ENCODE data around the gene KLF11. TPM values are rescaled to one million over a fixed set of nuclear protein-coding genes. Genes with fewer than 3 reads are reported as not detected.
"Not testable (repeated sequence)": the region's sequence is repeated elsewhere in the genome, so short reads cannot be mapped to it uniquely, and the experiment has no call there.

Gene KLF11
- total RNA-seq, 1 donor from 2014 or later, result 24.4 TPM

DNA sequence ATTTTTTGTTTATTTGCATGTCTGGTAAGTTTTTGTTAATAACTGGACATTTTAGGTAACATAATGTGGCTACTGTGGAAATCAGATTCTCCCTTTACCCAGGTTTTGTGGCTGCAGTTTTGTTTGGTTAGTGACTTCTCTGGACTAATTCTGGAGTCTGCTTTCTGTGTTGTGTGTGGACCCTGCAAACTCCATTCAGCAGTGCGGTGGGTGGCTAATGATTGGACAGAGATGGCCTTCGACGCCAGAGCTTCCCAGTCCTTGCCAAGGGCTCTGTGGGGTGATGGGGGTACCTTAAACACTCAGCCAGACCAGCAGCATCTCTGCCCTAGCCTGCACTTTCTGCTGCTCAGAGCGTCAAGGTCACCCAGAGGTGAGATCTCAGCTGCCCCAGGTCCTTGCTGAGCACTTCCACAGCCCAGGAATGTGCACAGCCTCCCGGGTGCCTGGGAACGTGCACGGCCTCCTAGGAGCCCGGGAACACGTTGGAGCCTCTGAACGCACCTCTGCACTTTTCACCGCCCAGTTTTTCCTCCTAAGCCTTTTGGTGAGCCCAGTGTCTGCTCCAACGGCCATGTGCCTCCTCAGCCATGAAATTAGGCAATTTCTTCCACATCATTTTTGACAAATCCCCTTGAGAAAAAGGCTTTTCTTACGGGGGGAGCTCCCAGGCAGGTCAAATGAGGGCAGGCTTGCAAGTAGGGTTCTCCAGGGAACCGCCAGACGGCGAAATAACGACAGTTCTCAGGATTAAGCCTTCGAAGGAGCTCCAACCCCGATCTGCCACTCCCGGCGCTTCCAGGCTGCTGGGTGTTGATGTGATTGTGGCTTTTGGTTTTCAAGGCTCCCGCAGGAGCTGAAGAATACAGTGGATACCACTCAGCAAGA, 35.2 kb upstream of the KLF11 start:
- ATAC-seq (ENCODE audit: poor library complexity) (peak; percentile 0), DNase-seq (no peak)
- intact Hi-C loops (cut with DNase I), result loop anchor here (5.0 kb wide), 1 partner anchor 34 kb away; the partner anchor contains the start of gene KLF11

DNA sequence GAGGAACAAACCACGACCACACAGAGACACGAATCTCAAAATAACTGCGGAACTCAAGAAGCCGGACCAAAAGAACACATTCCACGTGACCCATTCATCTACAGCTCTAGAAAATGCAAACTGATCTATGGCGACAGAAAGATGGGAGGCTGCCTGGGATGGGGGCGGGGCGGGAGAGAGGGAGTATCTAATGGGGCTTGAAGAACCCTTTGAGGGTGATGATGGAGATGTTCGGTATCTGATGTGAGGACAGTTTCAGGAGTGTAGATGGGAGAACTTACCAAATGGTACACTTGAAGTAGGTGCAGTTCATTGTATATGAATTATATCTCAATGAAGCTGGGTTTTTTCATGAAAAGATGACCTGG, 34.6 kb upstream of the KLF11 start:
- ATAC-seq (ENCODE audit: poor library complexity) (no peak), DNase-seq (no peak)
- intact Hi-C loops (cut with DNase I), result loop anchor here (5.0 kb wide), 1 partner anchor 34 kb away; the partner anchor contains the start of gene KLF11

DNA sequence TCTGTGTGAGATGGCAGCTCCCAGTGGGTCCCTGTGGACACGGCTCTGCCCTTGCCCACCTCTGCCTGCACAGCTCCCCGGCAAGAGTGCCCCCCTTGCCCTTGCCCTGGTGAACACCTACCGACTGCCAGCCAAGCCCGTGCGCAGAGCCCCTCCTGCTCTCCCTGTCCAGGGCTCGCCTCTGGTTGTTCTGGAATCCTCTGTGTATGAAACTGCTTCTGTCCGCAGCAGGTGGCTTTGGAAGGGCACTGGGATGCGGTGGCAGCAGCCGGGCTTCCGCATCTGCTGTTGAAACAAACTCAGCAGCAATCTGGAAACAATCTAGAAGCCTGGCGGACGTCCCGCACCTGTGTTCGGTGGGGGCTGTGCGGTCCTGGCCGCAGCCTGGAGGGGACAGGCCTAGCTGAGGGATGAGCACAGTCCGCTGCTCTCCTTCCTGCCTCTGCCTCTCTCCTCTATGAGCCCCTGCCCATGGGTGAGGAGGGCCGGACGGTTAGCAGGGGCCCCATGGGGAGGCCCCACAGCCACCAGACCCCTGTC, 34.0 kb upstream of the KLF11 start:
- DNase-seq (no peak), ATAC-seq (ENCODE audit: poor library complexity) (no peak)
- intact Hi-C loops (cut with DNase I), result loop anchor here (5.0 kb wide), 1 partner anchor 33 kb away; the partner anchor contains the start of gene KLF11

DNA sequence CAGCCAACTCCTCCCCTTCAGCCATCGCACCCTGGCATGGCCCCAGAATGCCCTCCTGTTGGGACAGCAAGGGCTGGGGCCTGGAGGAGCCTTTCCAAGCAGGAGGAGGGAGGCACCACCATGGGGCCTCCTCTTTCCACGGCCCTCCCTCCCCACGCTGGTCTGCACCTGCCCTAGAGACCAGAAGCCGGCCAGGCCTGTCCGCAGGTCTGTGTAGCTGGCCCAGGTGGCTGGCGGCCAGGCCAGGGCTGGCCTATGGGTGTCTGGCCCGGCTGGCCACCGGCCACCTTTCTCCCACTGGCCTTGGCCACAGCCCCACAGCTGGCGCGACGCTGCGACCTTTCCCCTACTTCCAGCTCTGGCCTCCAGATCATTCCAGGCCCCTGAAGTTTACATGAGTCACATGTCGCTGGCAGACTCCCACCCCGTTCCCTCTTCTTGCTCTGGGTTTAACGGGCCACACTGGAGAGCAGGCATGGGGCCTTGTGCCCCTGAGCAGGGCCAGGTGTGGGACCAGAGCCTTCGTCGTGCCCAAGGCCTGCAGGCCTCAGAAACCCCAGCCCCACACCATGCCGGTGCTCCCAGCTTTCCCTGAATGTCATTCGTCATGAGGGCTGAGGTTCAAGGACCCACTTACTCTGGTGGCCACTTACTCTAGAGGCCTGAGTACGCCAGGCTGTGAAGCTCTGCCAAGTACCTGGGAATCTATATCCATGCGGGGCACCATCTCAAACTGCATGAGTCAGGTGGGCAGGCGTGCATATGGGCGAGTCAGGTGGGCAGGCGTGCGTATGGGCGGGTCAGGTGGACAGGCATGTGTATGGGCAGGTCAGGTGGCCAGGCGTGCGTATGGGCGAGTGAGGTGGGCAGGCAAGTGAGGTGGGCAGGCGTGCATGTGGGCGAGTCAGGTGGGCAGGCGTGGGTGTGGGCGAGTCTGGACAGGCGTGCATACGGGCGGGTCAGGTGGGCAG, 33.3 kb upstream of the KLF11 start:
- peak; percentile 82 for ATAC-seq (ENCODE audit: poor library complexity)
- intact Hi-C loops (cut with DNase I), result loop anchor here (5.0 kb wide), 1 partner anchor 32 kb away; the partner anchor contains the start of gene KLF11
- peak; percentile 94 for DNase-seq

DNA sequence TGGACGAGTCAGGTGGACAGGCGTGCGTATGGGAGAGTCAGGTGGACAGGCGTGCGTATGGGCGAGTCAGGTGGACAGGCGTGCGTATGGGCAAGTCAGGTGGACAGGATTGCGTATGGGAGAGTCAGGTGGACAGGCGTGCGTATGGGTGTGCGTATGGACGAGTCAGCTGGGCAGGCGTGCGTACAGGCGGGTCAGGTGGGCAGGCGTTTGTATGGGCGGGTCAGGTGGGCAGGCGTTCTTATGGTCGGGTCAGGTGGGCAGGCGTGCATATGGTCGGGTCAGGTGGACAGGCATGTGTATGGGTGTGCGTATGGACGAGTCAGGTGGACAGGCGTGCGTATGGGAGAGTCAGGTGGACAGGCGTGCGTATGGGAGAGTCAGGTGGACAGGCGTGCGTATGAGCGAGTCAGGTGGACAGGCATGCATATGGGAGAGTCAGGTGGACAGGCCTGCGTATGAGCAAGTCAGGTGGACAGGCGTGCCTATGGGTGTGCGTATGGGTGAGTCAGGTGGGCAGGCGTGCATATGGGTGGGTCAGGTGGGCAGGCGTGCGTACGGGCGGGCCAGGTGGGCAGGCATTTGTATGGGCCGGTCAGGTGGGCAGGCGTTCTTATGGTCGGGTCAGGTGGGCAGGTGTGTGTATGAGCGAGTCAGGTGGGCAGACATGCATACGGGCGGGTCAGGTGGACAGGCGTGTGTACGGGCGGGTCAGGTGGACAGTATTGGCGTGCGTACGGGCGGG, 32.3 kb upstream of the KLF11 start:
- DNase-seq; intact Hi-C loops (cut with DNase I); ATAC-seq (ENCODE audit: poor library complexity): not testable (repeated sequence)

DNA sequence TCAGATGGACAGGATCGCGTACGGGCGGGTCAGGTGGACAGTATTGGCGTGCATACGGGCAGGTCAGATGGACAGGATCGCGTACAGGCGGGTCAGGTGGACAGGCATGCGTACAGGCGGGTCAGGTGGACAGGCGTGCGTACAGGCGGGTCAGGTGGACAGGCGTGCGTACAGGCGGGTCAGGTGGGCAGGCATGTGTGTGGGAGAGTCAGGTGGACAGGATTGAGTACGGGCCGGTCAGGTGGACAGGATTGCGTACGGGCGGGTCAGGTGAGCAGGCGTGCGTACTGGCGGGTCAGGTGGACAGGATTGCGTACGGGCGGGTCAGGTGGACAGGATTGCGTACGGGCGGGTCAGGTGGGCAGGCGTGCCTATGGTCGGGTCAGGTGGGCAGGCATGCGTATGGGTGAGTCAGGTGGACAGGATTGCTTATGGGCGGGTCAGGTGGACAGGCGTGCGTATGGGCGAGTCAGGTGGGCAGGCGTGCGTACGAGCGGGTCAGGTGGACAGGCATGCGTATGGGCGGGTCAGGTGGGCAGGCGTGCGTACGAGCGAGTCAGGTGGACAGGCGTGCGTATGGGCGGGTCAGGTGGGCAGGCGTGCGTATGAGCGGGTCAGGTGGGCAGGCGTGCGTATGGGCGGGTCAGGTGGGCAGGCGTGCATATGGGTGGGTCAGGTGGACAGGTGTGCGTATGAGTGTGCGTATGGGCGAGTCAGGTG, 31.6 kb upstream of the KLF11 start:
- intact Hi-C loops (cut with DNase I); DNase-seq: not testable (repeated sequence)

DNA sequence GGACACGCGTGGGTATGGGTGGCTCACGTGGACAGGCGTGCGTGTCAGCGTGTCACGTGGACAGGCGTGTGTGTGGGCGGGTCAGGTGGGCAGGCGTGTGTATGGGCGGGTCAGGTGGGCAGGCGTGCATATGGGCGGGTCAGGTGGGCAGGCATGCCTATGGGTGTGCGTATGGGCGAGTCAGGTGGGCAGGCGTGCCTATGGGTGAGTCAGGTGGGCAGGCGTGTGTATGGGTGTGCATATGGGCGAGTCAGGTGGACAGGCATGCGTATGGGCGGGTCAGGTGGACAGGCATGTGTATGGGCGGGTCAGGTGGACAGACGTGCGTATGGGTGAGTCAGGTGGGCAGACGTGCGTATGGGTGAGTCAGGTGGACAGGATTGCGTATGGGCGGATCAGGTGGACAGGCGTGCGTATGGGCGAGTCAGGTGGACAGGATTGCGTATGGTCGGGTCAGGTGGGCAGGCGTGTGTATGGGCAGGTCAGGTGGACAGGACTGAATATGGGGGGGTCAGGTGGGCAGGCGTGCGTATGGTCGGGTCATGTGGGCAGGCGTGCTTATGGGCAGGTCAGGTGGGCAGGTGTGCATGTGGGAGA, 30.9 kb upstream of the KLF11 start:
- intact Hi-C loops (cut with DNase I); DNase-seq; ATAC-seq (ENCODE audit: poor library complexity): not testable (repeated sequence)

More for the DNA sequence above, 31.6 kb upstream of the KLF11 start:
- ATAC-seq (ENCODE audit: poor library complexity), result not testable (repeated sequence)

DNA sequence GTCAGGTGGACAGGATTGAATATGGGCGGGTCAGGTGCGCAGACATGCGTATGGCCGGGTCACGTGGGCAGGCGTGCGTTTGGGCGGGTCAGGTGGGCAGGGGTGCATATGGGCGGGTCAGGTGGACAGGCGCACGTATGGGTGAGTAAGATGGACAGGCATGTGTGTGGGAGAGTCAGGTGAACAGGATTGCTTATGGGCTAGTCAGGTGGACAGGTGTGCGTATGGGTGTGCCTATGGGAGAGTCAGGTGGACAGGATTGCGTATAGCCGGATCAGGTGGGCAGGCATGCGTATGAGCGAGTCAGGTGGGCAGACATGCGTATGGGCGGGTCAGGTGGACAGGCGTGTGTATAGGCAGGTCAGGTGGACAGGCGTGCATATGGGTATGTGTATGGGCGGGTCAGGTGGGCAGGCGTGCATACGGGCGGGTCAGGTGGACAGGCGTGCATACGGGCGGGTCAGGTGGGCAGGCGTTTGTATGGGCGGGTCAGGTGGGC, 30.3 kb upstream of the KLF11 start:
- DNase-seq (no peak), ATAC-seq (ENCODE audit: poor library complexity) (no peak)
- intact Hi-C loops (cut with DNase I), result no loop called here

DNA sequence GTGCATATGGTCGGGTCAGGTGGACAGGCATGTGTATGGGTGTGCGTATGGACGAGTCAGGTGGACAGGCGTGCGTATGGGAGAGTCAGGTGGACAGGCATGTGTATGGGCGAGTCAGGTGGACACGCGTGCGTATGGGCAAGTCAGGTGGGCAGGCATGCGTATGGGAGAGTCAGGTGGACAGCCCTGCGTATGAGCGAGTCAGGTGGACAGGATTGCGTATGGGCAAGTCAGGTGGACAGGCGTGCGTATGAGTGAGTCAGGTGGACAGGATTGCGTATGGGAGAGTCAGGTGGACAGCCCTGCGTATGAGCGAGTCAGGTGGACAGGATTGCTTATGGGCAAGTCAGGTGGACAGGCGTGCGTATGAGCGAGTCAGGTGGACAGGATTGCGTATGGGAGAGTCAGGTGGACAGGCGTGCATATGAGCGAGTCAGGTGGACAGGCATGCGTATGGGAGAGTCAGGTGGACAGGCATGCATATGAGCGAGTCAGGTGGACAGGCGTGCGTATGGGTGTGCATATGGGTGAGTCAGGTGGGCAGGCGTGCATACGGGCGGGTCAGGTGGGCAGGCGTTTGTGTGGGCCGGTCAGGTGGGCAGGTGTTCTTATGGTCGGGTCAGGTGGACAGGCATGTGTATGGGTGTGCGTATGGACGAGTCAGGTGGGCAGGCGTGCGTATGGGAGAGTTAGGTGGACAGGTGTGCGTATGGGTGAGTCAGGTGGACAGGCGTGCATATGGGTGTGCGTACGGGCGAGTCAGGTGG, 29.5 kb upstream of the KLF11 start:
- DNase-seq; ATAC-seq (ENCODE audit: poor library complexity); intact Hi-C loops (cut with DNase I): not testable (repeated sequence)

DNA sequence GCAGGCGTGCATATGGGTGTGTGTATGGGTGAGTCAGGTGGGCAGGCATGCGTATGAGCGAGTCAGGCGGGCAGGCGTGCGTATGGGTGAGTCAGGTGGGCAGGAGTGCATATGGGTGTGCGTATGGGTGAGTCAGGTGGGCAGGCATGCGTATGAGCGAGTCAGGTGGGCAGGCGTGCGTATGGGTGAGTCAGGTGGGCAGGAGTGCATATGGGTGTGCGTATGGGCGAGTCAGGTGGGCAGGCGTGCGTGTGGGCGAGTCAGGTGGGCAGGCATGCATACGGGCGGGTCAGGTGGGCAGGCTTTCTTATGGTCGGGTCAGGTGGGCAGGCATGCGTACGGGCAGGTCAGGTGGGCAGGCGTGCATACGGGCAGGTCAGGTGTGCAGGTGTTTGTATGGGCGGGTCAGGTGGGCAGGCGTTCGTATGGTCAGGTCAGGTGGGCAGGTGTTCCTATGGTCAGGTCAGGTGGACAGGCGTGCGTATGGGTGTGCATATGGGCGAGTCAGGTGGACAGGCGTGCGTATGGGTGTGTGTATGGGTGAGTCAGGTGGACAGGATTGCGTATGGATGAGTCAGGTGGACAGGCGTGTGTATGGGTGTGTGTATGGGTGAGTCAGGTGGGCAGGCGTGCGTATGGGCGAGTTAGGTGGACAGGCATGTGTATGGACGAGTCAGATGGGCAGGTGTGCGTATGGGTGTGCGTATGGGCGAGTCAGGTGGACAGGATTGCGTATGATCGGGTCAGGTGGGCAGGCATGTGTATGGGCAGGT, 28.7 kb upstream of the KLF11 start:
- intact Hi-C loops (cut with DNase I), result no loop called here
- ATAC-seq (ENCODE audit: poor library complexity), result no peak
- DNase-seq, result no peak

DNA sequence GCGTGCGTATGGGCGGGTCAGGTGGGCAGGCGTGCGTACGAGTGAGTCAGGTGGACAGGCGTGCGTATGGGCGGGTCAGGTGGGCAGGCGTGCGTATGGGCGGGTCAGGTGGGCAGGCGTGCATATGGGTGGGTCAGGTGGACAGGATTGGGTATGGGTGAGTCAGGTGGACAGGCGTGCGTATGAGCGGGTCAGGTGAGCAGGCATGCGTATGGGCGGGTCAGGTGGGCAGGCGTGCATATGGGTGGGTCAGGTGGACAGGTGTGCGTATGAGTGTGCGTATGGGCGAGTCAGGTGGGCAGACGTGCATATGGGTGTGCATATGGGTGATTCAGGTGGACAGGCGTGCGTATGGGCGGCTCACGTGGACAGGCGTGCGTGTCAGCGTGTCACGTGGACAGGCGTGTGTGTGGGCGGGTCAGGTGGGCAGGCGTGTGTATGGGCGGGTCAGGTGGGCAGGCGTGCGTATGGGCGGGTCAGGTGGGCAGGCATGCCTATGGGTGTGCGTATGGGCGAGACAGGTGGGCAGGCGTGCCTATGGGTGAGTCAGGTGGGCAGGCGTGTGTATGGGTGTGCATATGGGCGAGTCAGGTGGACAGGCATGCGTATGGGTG, 27.9 kb upstream of the KLF11 start:
- ATAC-seq (ENCODE audit: poor library complexity); DNase-seq; intact Hi-C loops (cut with DNase I): not testable (repeated sequence)

DNA sequence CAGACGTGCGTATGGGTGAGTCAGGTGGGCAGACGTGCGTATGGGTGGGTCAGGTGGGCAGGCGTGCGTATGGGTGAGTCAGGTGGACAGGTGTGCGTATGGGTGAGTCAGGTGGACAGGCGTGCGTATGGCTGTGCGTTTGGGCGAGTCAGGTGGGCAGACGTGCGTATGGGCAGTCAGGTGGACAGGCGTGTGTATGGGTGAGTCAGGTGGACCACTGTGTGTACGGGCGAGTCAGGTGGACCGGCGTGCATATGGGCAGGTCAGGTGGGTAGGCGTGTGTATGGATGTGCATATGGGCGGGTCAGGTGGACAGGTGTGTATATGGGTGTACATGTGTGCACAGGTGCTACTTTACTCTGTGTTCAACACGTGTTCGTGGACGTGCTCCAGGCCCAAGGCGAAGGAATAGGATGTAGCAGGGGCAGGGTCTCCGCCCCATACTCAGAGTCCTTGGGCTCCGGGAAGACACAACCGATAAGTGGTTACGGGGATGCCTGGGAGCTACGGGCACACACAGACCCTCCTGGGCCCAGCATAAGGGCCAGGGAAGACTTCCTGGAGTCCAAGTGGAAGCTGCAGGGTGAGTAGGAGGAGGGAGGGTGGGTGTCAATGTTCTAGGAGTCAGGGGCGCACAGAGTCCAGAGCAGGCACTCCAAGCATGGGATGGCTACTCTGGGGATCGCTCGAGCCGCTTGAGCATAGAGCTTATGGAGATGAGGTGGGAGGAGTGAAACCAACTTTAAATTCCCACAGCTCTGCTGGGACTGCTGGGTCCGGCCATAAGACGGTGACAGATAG, 27.1 kb upstream of the KLF11 start:
- no peak for ATAC-seq (ENCODE audit: poor library complexity)
- DNase-seq, result no peak

DNA sequence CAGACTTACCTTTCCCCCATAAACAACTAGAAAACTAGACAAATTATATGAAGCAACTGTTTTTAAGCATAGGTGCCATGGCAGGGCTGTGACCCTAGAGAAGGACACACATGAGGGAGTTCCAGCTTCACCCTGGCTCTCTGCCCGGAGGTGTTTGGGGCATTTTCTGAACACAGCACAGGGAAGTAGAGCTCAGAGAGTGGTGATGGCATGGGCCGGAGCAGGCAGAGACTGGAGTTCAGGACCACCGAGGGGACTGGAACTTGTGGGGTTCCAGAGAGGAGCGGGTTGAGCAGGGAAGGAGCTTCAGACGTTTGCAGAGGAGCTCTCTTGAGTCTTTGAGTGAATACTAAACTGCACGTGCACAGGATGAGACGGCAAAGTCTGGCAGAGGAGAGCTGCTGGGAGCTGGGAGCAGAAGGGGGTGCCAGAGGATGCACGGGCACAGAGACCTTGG, 26.5 kb upstream of the KLF11 start:
- ATAC-seq (ENCODE audit: poor library complexity) (no peak), DNase-seq (no peak)
- intact Hi-C loops (cut with DNase I), result no loop called here

More for the DNA sequence above, 27.1 kb upstream of the KLF11 start:
- intact Hi-C loops (cut with DNase I), result no loop called here

DNA sequence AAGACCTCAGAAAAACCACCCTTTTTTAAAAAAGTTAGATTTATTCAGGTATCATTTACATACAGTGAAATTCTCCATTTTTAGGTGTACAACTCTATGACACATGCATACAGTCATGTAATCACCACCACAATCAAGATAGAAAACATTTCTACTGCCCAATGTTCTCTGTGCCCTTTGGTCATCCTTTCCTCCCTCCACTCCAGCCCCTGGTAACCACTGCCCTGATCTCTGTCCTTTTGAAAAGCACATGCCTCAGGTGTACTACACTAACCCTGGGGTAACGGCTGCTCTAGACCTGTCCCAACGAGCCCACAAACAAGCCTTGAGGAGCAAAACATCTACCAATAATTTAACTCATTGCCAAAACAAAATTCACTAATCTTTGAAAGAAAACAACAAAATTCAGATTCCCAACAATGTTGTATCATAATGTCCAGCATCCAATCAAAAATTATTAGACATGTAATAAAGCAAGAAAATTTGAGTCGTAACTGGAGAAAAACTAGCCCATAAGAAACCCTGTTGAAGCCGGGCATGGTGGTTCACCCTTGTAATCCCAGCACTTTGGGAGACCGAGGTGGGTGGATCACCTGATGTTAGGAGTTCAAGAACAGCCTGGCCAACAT, 25.9 kb upstream of the KLF11 start:
- DNase-seq (no peak), ATAC-seq (ENCODE audit: poor library complexity) (no peak)
- intact Hi-C loops (cut with DNase I), result no loop called here

Measured in Right ventricle myocardium superior (tissue), 1 donor.